Retinal pigment epithelial cell (primary cell): ENCODE data around the gene H6PD.

Experiments used
- DNase-seq: peaks from one replicate; pipeline ENCODE4 v3.0.0-alpha.2; 2010; ENCODE audit warnings: low read depth
- H3K4me3 ChIP-seq: 2 replicates; pipeline ENCODE4 v1.5.1; 2011; ENCODE audit warnings: mild to moderate bottlenecking, low read length, control low read depth, moderate library complexity
- TF ChIP-seq, protein P1 (sequence below): conservative IDR thresholded peaks from 2 replicates; pipeline ENCODE4 v1.5.1; 2011; ENCODE audit warnings: low read depth, low read length, control low read depth, inconsistent platforms

H6PD gene

DNA sequence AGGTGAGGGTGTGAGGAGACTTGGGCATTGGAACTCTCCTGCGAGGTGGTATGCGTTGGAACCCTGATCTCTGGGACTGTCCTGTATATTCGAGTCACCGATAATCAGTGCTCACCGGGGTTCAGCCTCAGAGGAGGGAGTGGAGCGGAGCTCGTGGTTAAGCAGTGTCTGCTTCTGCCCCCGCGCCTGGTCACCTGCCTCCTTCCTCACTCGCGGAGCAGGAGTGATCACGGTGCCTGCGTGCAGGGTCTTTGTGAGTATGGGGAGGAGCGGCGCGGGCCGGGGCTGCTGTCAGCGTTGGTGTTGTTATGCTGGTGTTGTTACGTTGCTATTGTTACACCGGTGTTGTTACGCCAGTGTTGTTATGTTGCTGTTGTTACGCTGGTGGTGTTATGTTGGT lies 23.3 kb downstream of the H6PD start:
- DNase-seq = no peak
- no peak overlapping the region for H3K4me3 ChIP-seq
- TF ChIP-seq, protein P1, sequence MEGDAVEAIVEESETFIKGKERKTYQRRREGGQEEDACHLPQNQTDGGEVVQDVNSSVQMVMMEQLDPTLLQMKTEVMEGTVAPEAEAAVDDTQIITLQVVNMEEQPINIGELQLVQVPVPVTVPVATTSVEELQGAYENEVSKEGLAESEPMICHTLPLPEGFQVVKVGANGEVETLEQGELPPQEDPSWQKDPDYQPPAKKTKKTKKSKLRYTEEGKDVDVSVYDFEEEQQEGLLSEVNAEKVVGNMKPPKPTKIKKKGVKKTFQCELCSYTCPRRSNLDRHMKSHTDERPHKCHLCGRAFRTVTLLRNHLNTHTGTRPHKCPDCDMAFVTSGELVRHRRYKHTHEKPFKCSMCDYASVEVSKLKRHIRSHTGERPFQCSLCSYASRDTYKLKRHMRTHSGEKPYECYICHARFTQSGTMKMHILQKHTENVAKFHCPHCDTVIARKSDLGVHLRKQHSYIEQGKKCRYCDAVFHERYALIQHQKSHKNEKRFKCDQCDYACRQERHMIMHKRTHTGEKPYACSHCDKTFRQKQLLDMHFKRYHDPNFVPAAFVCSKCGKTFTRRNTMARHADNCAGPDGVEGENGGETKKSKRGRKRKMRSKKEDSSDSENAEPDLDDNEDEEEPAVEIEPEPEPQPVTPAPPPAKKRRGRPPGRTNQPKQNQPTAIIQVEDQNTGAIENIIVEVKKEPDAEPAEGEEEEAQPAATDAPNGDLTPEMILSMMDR = no peak

DNA sequence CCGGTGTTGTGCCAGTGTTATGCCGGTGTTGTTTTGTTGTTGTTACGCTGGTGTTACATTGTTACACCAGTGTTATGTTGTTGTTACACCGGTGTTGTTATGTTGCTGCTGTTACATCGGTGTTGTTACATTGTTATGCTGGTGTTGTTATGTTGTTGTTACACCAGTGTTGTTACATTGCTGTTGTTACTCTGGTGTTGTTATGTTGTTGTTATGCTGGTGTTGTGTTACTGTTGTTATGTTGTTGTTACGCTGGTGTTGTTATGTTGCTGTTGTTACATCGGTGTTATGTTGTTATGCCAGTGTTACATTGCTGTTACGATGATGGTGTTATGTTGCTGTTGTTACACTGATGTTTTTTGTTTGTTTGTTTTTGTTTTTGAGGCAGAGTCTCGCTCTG lies 24.1 kb downstream of the H6PD start:
- TF ChIP-seq, protein P1 = no peak

DNA sequence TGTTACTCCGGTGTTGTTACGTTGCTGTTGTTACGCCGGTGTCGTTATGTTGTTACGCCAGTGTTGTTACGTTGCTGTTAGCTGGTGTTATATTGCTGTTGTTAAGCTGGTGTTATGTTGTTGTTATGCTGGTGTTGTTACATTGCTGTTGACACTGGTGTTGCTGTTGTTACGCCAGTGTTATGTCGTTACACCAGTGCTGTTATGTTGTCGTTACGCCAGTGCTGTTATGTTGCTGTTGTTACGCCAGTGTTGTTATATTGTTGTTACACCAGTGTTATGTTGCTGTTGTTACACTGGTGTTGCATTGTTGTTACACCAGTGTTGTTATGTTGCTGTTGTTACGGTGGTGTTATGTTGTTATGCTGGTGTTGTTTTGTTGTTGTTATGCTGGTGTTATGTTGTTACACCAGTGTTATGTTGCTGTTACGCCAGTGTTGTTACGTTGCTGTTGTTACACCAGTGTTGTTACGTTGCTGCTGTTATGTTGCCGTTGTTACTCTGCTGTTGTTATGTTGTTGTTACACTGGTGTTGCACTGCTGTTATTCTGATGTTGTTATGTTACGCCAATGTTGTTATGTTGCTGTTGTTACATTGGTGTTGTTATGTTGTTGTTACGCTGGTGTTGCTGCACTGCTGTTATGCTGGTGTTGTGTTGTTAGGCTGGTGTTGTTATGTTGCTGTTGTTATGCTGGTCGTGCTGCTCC lies 25.6 kb downstream of the H6PD start:
- no peak for DNase-seq
- TF ChIP-seq, protein P1 = no peak
- H3K4me3 ChIP-seq = no peak overlapping the region

More for the DNA sequence above, 24.1 kb downstream of the H6PD start:
- no peak overlapping the region for H3K4me3 ChIP-seq
- DNase-seq = no peak

DNA sequence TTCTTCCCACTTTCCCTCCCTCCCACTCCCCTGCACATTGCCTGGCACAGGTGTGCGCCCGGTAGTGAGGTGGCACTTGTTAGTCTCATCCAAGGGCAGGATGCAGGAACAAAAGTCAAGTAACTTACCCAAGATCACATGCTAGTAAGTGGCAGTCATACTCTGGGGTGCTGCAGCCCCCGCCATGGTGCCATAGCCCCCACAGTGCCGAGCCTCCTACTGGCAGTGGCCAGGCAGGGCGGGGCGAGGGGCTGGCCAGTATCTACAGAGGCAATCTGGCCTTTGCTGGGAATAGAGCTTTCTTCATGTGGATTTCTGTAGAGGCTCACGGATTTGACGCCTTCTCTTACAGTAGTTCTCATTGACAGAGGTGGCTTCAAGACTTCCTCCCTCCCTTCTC lies 26.9 kb downstream of the H6PD start:
- TF ChIP-seq, protein P1 = no peak
- H3K4me3 ChIP-seq = no peak overlapping the region
- DNase-seq = no peak

- H3K4me3 ChIP-seq = no peak overlapping the region
- DNase-seq = no peak
- TF ChIP-seq, protein P1 = no peak
Measured at GRCh38 chr1:9262096-9262986, 27.8 kb downstream of the H6PD start.

- TF ChIP-seq, protein P1 = no peak
- no peak for DNase-seq
Measured at GRCh38 chr1:9263276-9263855, 28.8 kb downstream of the H6PD start.

More at GRCh38 chr1:9263276-9263855, 28.8 kb downstream of the H6PD start:
- H3K4me3 ChIP-seq = no peak overlapping the region
